PFSK-1 (cell line): ENCODE data around the gene KRTAP1-3.

ENCODE experiments used
- FOXP2 ChIP-seq: optimal IDR thresholded peaks from 2 replicates; pipeline ENCODE3; 2011; ENCODE audit warnings: borderline replicate concordance, control low read depth, inconsistent platforms; ENCODE audit not compliant: insufficient read depth; ENCODE audit errors: extremely low read length, extremely low read depth
- POLR2AphosphoS5 ChIP-seq: IDR thresholded peaks from 2 replicates; pipeline ENCODE4 v1.6.1; 2012; ENCODE audit warnings: low read depth, mild to moderate bottlenecking, control low read depth, low read length, moderate library complexity
- SIN3A ChIP-seq: IDR thresholded peaks from 2 replicates; pipeline ENCODE4 v1.6.1; 2012; ENCODE audit warnings: mild to moderate bottlenecking, low read length, moderate library complexity, borderline replicate concordance; ENCODE audit not compliant: insufficient read depth
- TAF1 ChIP-seq: IDR thresholded peaks from 2 replicates; pipeline ENCODE4 v1.6.1; 2012; ENCODE audit warnings: low read length, control low read depth, borderline replicate concordance; ENCODE audit not compliant: insufficient read depth
- TF ChIP-seq, protein P1 (sequence below), 2 experiments: IDR thresholded peaks; 2 replicates each; pipeline versions ENCODE4 v1.6.1 to v1.8.0; 2011 to 2012; ENCODE audit warnings: low read depth in 2 of 2, low read length in 2 of 2, control low read depth in 1 of 2, inconsistent platforms in 1 of 2, mild to moderate bottlenecking in 1 of 2, moderate library complexity in 1 of 2; ENCODE audit not compliant: insufficient read depth in 1 of 2

The KRTAP1-3 gene

DNA sequence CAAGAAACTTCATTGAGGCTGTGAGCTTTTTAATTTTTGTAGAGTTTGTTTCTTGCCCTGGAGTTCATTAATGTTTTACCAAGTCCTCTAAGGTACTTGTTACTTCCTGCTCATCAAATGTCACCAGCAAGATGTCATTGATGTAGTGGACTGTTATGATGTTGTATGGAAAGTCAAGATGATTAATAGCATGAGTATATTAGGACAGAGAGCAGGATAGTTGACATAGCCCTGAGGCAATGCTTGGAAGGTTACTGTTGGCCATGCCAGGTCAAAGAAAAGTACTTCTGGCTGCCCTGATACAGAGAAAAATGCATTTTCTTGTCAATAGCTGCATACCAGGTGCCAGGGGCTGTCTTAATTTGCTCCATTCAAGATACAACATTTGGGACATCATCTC is 14.3 kb downstream of the KRTAP1-3 start:
- no peak for TF ChIP-seq TAF1
- TF ChIP-seq, protein P1, sequence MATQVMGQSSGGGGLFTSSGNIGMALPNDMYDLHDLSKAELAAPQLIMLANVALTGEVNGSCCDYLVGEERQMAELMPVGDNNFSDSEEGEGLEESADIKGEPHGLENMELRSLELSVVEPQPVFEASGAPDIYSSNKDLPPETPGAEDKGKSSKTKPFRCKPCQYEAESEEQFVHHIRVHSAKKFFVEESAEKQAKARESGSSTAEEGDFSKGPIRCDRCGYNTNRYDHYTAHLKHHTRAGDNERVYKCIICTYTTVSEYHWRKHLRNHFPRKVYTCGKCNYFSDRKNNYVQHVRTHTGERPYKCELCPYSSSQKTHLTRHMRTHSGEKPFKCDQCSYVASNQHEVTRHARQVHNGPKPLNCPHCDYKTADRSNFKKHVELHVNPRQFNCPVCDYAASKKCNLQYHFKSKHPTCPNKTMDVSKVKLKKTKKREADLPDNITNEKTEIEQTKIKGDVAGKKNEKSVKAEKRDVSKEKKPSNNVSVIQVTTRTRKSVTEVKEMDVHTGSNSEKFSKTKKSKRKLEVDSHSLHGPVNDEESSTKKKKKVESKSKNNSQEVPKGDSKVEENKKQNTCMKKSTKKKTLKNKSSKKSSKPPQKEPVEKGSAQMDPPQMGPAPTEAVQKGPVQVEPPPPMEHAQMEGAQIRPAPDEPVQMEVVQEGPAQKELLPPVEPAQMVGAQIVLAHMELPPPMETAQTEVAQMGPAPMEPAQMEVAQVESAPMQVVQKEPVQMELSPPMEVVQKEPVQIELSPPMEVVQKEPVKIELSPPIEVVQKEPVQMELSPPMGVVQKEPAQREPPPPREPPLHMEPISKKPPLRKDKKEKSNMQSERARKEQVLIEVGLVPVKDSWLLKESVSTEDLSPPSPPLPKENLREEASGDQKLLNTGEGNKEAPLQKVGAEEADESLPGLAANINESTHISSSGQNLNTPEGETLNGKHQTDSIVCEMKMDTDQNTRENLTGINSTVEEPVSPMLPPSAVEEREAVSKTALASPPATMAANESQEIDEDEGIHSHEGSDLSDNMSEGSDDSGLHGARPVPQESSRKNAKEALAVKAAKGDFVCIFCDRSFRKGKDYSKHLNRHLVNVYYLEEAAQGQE (IDR thresholded peaks at IDR 0.05; ENCODE audit: insufficient read depth in 1 of 2, low read depth in 2 of 2, low read length in 2 of 2): no peak
- no peak for TF ChIP-seq POLR2AphosphoS5
- no peak for TF ChIP-seq FOXP2
- no peak for TF ChIP-seq SIN3A

DNA sequence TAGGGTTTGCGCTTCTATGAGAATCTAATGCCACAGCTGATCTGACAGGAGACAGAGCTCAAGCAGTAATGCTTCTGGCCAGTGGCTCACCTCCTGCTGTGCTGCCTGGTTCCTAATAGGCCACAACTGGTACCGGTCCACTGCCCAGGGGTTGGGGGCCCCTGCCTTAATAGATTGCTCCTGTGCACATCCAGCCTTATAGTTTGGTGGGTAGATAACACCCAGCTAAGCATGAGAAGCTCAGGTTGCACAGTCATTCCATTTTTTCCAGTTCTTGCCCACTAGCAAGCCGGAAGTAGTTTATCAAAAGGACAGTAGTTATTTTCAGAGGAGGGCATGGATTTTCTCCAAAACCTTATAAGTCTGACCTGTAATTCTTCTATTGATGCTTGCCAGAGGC is 15.3 kb downstream of the KRTAP1-3 start:
- TF ChIP-seq TAF1 (no peak), SIN3A (no peak), POLR2AphosphoS5 (no peak), FOXP2 (no peak)
- TF ChIP-seq, protein P1 (IDR thresholded peaks at IDR 0.05; ENCODE audit: insufficient read depth in 1 of 2, low read depth in 2 of 2, low read length in 2 of 2): no peak

DNA sequence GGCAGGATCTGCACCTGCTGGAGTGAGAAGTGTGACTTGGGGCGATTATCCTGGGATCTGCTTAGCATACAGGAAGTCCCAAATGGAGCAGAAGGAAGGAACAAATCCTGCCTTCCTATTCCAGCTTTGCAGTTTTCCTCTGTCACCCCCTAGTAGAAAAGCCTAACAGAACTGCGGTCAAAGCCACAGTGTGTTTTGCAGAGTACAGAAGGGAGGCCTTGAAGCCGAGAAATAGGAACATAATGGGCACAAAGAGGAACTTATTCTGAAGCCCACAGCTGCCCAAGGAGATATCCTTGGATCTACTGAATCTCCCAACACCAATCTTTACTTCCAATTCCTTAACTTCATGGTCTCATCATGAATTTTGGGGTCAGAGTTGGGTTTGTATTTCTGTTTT is 16.1 kb downstream of the KRTAP1-3 start:
- no peak for TF ChIP-seq POLR2AphosphoS5
- no peak for TF ChIP-seq TAF1
- no peak for TF ChIP-seq SIN3A
- TF ChIP-seq FOXP2: no peak
- TF ChIP-seq, protein P1 (IDR thresholded peaks at IDR 0.05; ENCODE audit: insufficient read depth in 1 of 2, low read depth in 2 of 2, low read length in 2 of 2): no peak

DNA sequence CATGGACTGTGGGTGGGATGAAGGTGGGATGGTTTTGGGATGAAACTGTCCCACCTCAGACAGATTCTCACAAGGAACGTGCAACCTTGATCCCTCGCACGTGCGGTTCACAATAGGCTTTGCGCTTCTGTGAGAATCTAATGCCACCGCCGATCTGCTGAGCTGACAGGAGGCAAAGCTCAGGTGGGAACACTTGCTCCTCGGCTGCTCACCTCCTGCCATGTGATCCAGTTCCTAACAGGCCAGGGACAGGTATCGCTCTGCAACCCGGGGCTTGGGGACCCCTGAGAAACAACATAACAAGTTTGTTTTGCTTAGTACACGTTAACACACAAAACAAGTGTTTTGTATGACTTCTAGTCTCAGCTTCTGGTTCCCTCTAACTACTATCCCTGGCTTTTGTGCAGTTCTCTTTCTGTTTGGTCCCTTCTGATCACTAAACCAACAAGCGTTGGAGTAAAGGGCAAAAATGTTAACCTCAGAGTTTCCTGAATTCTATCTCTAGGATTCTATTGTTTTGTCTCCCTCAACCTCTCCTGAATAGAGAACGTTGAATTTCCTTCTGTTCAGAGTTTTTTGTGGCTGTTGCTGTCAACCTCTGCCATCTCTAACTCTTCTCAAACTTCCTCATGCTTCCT is 18.0 kb downstream of the KRTAP1-3 start:
- no peak for TF ChIP-seq SIN3A
- no peak for TF ChIP-seq POLR2AphosphoS5
- TF ChIP-seq TAF1: no peak
- TF ChIP-seq, protein P1 (IDR thresholded peaks at IDR 0.05; ENCODE audit: insufficient read depth in 1 of 2, low read depth in 2 of 2, low read length in 2 of 2): no peak
- no peak for TF ChIP-seq FOXP2

DNA sequence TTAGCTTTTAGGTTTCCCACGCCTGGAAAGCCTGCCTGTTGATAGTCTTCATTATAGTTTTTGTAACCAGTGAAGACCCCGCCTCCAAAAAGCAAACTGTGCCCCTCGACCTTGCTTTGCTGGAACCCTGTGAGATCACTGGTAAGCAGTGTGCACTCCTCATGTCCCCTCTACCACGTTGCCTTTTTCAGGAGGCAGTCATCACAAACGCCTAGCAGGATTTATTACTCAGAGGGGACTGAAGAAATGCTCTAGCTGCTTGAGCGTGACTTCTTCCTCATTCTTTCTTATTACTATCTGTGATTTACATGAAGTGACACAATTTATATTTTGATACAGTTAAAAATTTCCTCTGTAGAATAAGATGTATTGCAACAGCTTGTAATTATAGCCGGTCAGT is 19.2 kb downstream of the KRTAP1-3 start:
- TF ChIP-seq SIN3A: no peak
- no peak for TF ChIP-seq TAF1
